ENCODE measurements around the gene BCO1.

Gene BCO1

GRCh38 chr16:81315271-81316175 lies 77.0 kb downstream of the BCO1 start:
- H3K27ac ChIP-seq, result peak overlapping the region; percentile 74
- H3K27me3 ChIP-seq (replicated peaks), result no peaks in the 10 kb centered on the region
- in situ Hi-C loops (cut with HindIII; ENCODE audit: low pct_ligation_motif_present, low sequenced_read_pairs), result no loop called here
- TF ChIP-seq, protein P1, sequence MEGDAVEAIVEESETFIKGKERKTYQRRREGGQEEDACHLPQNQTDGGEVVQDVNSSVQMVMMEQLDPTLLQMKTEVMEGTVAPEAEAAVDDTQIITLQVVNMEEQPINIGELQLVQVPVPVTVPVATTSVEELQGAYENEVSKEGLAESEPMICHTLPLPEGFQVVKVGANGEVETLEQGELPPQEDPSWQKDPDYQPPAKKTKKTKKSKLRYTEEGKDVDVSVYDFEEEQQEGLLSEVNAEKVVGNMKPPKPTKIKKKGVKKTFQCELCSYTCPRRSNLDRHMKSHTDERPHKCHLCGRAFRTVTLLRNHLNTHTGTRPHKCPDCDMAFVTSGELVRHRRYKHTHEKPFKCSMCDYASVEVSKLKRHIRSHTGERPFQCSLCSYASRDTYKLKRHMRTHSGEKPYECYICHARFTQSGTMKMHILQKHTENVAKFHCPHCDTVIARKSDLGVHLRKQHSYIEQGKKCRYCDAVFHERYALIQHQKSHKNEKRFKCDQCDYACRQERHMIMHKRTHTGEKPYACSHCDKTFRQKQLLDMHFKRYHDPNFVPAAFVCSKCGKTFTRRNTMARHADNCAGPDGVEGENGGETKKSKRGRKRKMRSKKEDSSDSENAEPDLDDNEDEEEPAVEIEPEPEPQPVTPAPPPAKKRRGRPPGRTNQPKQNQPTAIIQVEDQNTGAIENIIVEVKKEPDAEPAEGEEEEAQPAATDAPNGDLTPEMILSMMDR (IDR thresholded peaks at IDR 0.05; ENCODE audit: low read depth, low read length, missing control alignments), result peak; percentile 18
- peak overlapping the region; percentile 90 for H3K4me3 ChIP-seq (ENCODE audit: low read depth, low read length)
- peak; percentile 28 for DNase-seq
- no peaks in the 10 kb centered on the region for H3K36me3 ChIP-seq (replicated peaks)

GRCh38 chr16:81316176-81316496 lies 77.6 kb downstream of the BCO1 start:
- no peak overlapping the region for H3K27ac ChIP-seq

DNA sequence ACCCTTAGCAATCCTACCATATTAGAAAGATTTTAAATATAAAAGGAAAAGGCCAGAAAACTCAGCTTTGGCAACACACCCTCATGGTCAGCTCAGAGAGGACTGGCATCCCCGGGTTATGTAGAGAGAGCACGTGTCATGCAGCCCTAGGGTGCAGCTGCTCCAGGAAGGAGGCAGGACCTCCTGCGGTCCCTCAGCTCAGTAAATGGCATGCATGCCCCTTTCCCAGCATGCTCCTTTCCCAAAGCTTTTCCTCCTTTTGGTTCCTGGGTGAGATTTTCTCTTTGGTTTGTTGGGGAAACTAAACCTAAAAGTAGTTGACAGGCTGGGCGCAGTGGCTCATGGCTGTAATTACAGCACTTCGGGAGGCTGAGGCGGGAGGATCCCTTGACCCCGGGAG lies 80.2 kb downstream of the BCO1 start:
- H3K4me3 ChIP-seq (ENCODE audit: low read depth, low read length), result no peak overlapping the region
- H3K27ac ChIP-seq, result no peak overlapping the region
- no peak for DNase-seq

More at GRCh38 chr16:81316176-81316496, 77.6 kb downstream of the BCO1 start:
- Histone ChIP-seq H3K36me3 (replicated peaks) (no peaks in the 10 kb centered on the region), H3K27me3 (replicated peaks) (no peaks in the 10 kb centered on the region), H3K4me3 (ENCODE audit: low read depth, low read length) (peak overlapping the region; percentile 90)
- TF ChIP-seq, protein P1 (IDR thresholded peaks at IDR 0.05; ENCODE audit: low read depth, low read length, missing control alignments), result no peak
- DNase-seq, result no peak
- in situ Hi-C loops (cut with HindIII; ENCODE audit: low pct_ligation_motif_present, low sequenced_read_pairs), result no loop called here

GRCh38 chr16:81319221-81319912 lies 80.9 kb downstream of the BCO1 start:
- Histone ChIP-seq H3K4me3 (ENCODE audit: low read depth, low read length) (no peak overlapping the region), H3K36me3 (replicated peaks) (no peaks in the 10 kb centered on the region), H3K27ac (peak overlapping the region; percentile 57), H3K27me3 (replicated peaks) (no peaks in the 10 kb centered on the region)
- peak; percentile 81 for DNase-seq
- TF ChIP-seq, protein P1 (IDR thresholded peaks at IDR 0.05; ENCODE audit: low read depth, low read length, missing control alignments), result no peak
- in situ Hi-C loops (cut with HindIII; ENCODE audit: low pct_ligation_motif_present, low sequenced_read_pairs), result no loop called here

More for the DNA sequence above, 80.2 kb downstream of the BCO1 start:
- H3K36me3 ChIP-seq (replicated peaks), result no peaks in the 10 kb centered on the region
- TF ChIP-seq, protein P1 (IDR thresholded peaks at IDR 0.05; ENCODE audit: low read depth, low read length, missing control alignments), result no peak
- no peaks in the 10 kb centered on the region for H3K27me3 ChIP-seq (replicated peaks)
- in situ Hi-C loops (cut with HindIII; ENCODE audit: low pct_ligation_motif_present, low sequenced_read_pairs), result no loop called here

DNA sequence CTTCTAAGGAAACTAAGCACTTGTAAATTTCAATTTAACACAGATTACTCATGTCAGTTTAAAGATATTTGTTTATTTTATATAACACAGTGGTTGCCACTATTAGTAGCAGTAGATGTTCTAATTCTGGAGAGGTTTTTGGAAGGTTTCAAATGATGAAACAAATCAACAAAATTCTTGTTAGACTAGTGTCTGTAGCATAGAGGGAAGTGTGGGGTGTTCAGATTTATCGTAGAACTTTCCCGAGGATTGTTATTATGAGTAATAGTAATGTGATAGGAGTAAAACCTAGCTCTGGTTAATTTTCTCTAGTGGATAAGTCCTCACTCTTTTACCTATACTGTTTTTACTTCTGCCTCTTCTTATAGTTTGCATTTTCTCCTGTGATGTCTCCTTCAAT lies 82.5 kb downstream of the BCO1 start:
- Histone ChIP-seq H3K4me3 (ENCODE audit: low read depth, low read length) (no peak overlapping the region), H3K27ac (no peak overlapping the region), H3K36me3 (replicated peaks) (peaks cover 3% of the 10 kb centered on the region), H3K27me3 (replicated peaks) (no peaks in the 10 kb centered on the region)
- TF ChIP-seq, protein P1 (IDR thresholded peaks at IDR 0.05; ENCODE audit: low read depth, low read length, missing control alignments), result no peak
- no peak for DNase-seq
- in situ Hi-C loops (cut with HindIII; ENCODE audit: low pct_ligation_motif_present, low sequenced_read_pairs), result no loop called here
